Measurements from ENCODE around the gene JHY. TPM values are rescaled to one million over a fixed set of nuclear protein-coding genes. Genes with fewer than 3 reads are reported as not detected.

The JHY gene
- total RNA-seq, 1 experiment from 2014 or later = 4.8 TPM

- ATAC-seq (no peak), DNase-seq (ENCODE audit: low read depth, low spot score) (no peak)
- H3K4me3 ChIP-seq (replicated peaks in 1 of 2; ENCODE audit: low read depth in 1 of 2, low read length in 2 of 2) = no peak overlapping the region
- no peaks in the 10 kb centered on the region for H3K9me3 ChIP-seq (ENCODE audit: control insufficient read depth in 1 of 2, insufficient read depth in 1 of 2, low read depth in 1 of 2, low read length in 2 of 2)
- ChIA-PET POLR2A (no interaction called here), RAD21 (ENCODE audit: low non-redundant PET in 1 of 2, low total read pairs in 2 of 2, uncharacterized antibody in 2 of 2, unreplicated experiment in 2 of 2) (no interaction called here), CTCF (no interaction called here)
- no peaks in the 10 kb centered on the region for H4K20me1 ChIP-seq (ENCODE audit: insufficient read depth)
- intact Hi-C loops (cut with micrococcal nuclease) = no loop called here
- H3K9me2 ChIP-seq (ENCODE audit: insufficient read depth) = 0 out of 2 replicates have a peak, but pooled peaks cover 4% of the 10 kb centered on the region
- no peak overlapping the region for H3K9ac ChIP-seq (ENCODE audit: low read length)
- TF ChIP-seq TCF7L2 (IDR thresholded peaks at IDR 0.05; ENCODE audit: borderline replicate concordance, extremely low read depth, insufficient read depth, insufficient read length) (no peak), FOSL1 (IDR thresholded peaks at IDR 0.05; ENCODE audit: low read depth) (no peak), YY1 (IDR thresholded peaks at IDR 0.05; ENCODE audit: extremely low read depth, insufficient replicate concordance, low read depth, low read length) (no peak), RAD21 (IDR thresholded peaks at IDR 0.05; ENCODE audit: low read depth) (no peak), SIN3A (IDR thresholded peaks at IDR 0.05; ENCODE audit: low read depth) (no peak)
- no peak overlapping the region for H3K27ac ChIP-seq (ENCODE audit: low read depth, low read length)
- no peaks in the 10 kb centered on the region for H3K4me1 ChIP-seq (ENCODE audit: control insufficient read depth in 1 of 2, insufficient read depth in 2 of 2, low read length in 2 of 2)
- H2AFZ ChIP-seq (ENCODE audit: low read depth, low read length, poor library complexity, severe bottlenecking) = no peak overlapping the region
- no peaks in the 10 kb centered on the region for H3K36me3 ChIP-seq (ENCODE audit: control insufficient read depth in 1 of 2, insufficient read depth in 2 of 2, low read length in 2 of 2)
- H3K79me2 ChIP-seq (ENCODE audit: insufficient read depth, low read length) = no peaks in the 10 kb centered on the region
- BruUV-seq (replicated peaks) = no TSS peak
- H3K27me3 ChIP-seq (ENCODE audit: insufficient read depth, low read length) = no peaks in the 10 kb centered on the region
- H3K4me2 ChIP-seq (ENCODE audit: low read length) = no peak overlapping the region
These were observed 49.0 kb downstream of the JHY start for GRCh38 chr11:122931510-122931909.

DNA sequence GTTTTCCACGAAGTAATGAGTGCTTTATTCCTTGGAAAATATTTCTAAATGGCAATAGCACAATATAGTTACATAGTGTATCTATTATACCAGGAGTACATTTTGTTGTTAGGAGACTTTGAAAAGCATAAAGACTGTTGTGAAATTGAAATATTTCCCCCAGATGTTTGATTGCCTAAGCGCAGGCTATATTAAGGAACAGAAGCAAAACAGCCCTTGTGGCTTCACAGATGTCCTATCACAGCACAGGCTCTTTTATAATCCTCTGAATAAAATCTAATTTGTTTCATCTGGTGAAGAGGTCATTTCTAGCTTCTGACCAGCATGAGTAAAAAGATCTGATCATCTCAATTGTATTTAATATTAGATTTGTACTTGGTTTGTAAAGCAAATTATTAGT lies 50.9 kb downstream of the JHY start:
- Histone ChIP-seq H3K9me2 (ENCODE audit: insufficient read depth) (0 out of 2 replicates have a peak, but pooled peaks cover 4% of the 10 kb centered on the region), H3K4me1 (ENCODE audit: control insufficient read depth in 1 of 2, insufficient read depth in 2 of 2, low read length in 2 of 2) (no peaks in the 10 kb centered on the region), H2AFZ (ENCODE audit: low read depth, low read length, poor library complexity, severe bottlenecking) (no peak overlapping the region), H4K20me1 (ENCODE audit: insufficient read depth) (no peaks in the 10 kb centered on the region), H3K27me3 (ENCODE audit: insufficient read depth, low read length) (no peaks in the 10 kb centered on the region), H3K4me2 (ENCODE audit: low read length) (no peak overlapping the region), H3K4me3 (replicated peaks in 1 of 2; ENCODE audit: low read depth in 1 of 2, low read length in 2 of 2) (no peak overlapping the region), H3K79me2 (ENCODE audit: insufficient read depth, low read length) (no peaks in the 10 kb centered on the region), H3K36me3 (ENCODE audit: control insufficient read depth in 1 of 2, insufficient read depth in 2 of 2, low read length in 2 of 2) (no peaks in the 10 kb centered on the region), H3K9me3 (ENCODE audit: control insufficient read depth in 1 of 2, insufficient read depth in 1 of 2, low read depth in 1 of 2, low read length in 2 of 2) (no peaks in the 10 kb centered on the region), H3K9ac (ENCODE audit: low read length) (no peak overlapping the region), H3K27ac (ENCODE audit: low read depth, low read length) (no peak overlapping the region)
- BruUV-seq (replicated peaks) = no TSS peak
- intact Hi-C loops (cut with micrococcal nuclease) = no loop called here
- TF ChIP-seq FOSL1 (IDR thresholded peaks at IDR 0.05; ENCODE audit: low read depth) (no peak), ZNF274 (IDR thresholded peaks at IDR 0.05; ENCODE audit: low read depth, low read length) (no peak)
- ChIA-PET POLR2A (no interaction called here), RAD21 (ENCODE audit: low non-redundant PET in 1 of 2, low total read pairs in 2 of 2, uncharacterized antibody in 2 of 2, unreplicated experiment in 2 of 2) (no interaction called here), CTCF (no interaction called here)
- ATAC-seq = no peak
- DNase-seq (ENCODE audit: low read depth, low spot score) = no peak
